ENCODE results near the gene AMH. TPM values are rescaled to one million over a fixed set of nuclear protein-coding genes. Genes with fewer than 3 reads are reported as not detected.

Gene AMH
- total RNA-seq, 1 experiment from 2014 or later, result 42.8 TPM

DNA sequence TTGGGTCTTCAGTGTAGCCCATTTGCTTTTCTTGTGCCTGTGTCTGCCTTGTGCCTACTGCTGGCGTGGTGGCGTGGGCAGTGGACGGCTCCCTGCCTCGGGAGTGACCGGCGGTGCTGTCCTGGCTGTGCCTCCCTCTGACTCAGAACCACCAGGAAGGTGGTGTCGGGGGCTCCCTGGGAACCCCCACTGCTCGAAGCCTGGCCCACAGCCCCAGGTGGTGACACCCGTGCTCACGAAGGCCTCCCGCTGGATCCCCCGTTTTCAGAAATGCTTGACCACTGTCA is 5.1 kb upstream of the AMH start:
- H4K20me1 ChIP-seq (ENCODE audit: insufficient read depth), result peaks cover 29% of the 10 kb centered on the region; the same call in 1 of the 2 replicates
- H3K4me2 ChIP-seq (ENCODE audit: low read length), result no peak overlapping the region
- no peak overlapping the region for H3K9ac ChIP-seq (ENCODE audit: low read length)
- H3K79me2 ChIP-seq (ENCODE audit: insufficient read depth, low read length), result peaks cover 73% of the 10 kb centered on the region
- H3K27me3 ChIP-seq (ENCODE audit: insufficient read depth, low read length), result no peaks in the 10 kb centered on the region
- H2AFZ ChIP-seq (ENCODE audit: low read depth, low read length, poor library complexity, severe bottlenecking), result no peak overlapping the region
- H3K4me3 ChIP-seq (replicated peaks in 1 of 2; ENCODE audit: low read depth in 1 of 2, low read length in 2 of 2), result no peak overlapping the region
- ChIA-PET CTCF (no interaction called here), RAD21 (ENCODE audit: low non-redundant PET in 1 of 2, low total read pairs in 2 of 2, uncharacterized antibody in 2 of 2, unreplicated experiment in 2 of 2) (no interaction called here), POLR2A (no interaction called here)
- intact Hi-C loops (cut with micrococcal nuclease), result loop anchor here (2.0 kb wide), 1 partner anchor 15 kb away; no protein-coding TSS in a partner anchor
- TF ChIP-seq SIN3A (IDR thresholded peaks at IDR 0.05; ENCODE audit: low read depth) (no peak), YY1 (IDR thresholded peaks at IDR 0.05; ENCODE audit: extremely low read depth, insufficient replicate concordance, low read depth, low read length) (no peak), POLR2AphosphoS5 (IDR thresholded peaks at IDR 0.05; ENCODE audit: low read depth, low read length) (no peak), TCF7L2 (IDR thresholded peaks at IDR 0.05; ENCODE audit: borderline replicate concordance, extremely low read depth, insufficient read depth, insufficient read length) (no peak), SRF (IDR thresholded peaks at IDR 0.05; ENCODE audit: low read depth) (no peak), ELF1 (IDR thresholded peaks at IDR 0.05; ENCODE audit: borderline replicate concordance, low read depth) (no peak), ZFX (IDR thresholded peaks at IDR 0.05) (no peak), ZNF274 (IDR thresholded peaks at IDR 0.05; ENCODE audit: low read depth, low read length) (no peak), SP1 (IDR thresholded peaks at IDR 0.05; ENCODE audit: low read depth) (no peak), EZH2 (IDR thresholded peaks at IDR 0.05) (no peak), FOSL1 (IDR thresholded peaks at IDR 0.05; ENCODE audit: low read depth) (no peak), RAD21 (IDR thresholded peaks at IDR 0.05; ENCODE audit: low read depth) (no peak), EGR1 (IDR thresholded peaks at IDR 0.05; ENCODE audit: low read depth) (no peak), EZH2phosphoT487 (IDR thresholded peaks at IDR 0.05; ENCODE audit: borderline replicate concordance) (no peak)
- TF ChIP-seq, protein P1, sequence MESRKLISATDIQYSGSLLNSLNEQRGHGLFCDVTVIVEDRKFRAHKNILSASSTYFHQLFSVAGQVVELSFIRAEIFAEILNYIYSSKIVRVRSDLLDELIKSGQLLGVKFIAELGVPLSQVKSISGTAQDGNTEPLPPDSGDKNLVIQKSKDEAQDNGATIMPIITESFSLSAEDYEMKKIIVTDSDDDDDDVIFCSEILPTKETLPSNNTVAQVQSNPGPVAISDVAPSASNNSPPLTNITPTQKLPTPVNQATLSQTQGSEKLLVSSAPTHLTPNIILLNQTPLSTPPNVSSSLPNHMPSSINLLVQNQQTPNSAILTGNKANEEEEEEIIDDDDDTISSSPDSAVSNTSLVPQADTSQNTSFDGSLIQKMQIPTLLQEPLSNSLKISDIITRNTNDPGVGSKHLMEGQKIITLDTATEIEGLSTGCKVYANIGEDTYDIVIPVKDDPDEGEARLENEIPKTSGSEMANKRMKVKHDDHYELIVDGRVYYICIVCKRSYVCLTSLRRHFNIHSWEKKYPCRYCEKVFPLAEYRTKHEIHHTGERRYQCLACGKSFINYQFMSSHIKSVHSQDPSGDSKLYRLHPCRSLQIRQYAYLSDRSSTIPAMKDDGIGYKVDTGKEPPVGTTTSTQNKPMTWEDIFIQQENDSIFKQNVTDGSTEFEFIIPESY (IDR thresholded peaks at IDR 0.05; ENCODE audit: extremely low read depth, insufficient replicate concordance, low read length), result no peak
- TF ChIP-seq, protein P2, sequence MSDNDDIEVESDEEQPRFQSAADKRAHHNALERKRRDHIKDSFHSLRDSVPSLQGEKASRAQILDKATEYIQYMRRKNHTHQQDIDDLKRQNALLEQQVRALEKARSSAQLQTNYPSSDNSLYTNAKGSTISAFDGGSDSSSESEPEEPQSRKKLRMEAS (IDR thresholded peaks at IDR 0.05), result no peak
- TF ChIP-seq, protein P3, sequence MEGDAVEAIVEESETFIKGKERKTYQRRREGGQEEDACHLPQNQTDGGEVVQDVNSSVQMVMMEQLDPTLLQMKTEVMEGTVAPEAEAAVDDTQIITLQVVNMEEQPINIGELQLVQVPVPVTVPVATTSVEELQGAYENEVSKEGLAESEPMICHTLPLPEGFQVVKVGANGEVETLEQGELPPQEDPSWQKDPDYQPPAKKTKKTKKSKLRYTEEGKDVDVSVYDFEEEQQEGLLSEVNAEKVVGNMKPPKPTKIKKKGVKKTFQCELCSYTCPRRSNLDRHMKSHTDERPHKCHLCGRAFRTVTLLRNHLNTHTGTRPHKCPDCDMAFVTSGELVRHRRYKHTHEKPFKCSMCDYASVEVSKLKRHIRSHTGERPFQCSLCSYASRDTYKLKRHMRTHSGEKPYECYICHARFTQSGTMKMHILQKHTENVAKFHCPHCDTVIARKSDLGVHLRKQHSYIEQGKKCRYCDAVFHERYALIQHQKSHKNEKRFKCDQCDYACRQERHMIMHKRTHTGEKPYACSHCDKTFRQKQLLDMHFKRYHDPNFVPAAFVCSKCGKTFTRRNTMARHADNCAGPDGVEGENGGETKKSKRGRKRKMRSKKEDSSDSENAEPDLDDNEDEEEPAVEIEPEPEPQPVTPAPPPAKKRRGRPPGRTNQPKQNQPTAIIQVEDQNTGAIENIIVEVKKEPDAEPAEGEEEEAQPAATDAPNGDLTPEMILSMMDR (IDR thresholded peaks at IDR 0.05 in 2 of 3, conservative IDR thresholded peaks at IDR 0.05 in 1 of 3; ENCODE audit: borderline replicate concordance in 1 of 3, insufficient read depth in 1 of 3, low read depth in 2 of 3, low read length in 2 of 3), result no peak
- TF ChIP-seq, protein P4, sequence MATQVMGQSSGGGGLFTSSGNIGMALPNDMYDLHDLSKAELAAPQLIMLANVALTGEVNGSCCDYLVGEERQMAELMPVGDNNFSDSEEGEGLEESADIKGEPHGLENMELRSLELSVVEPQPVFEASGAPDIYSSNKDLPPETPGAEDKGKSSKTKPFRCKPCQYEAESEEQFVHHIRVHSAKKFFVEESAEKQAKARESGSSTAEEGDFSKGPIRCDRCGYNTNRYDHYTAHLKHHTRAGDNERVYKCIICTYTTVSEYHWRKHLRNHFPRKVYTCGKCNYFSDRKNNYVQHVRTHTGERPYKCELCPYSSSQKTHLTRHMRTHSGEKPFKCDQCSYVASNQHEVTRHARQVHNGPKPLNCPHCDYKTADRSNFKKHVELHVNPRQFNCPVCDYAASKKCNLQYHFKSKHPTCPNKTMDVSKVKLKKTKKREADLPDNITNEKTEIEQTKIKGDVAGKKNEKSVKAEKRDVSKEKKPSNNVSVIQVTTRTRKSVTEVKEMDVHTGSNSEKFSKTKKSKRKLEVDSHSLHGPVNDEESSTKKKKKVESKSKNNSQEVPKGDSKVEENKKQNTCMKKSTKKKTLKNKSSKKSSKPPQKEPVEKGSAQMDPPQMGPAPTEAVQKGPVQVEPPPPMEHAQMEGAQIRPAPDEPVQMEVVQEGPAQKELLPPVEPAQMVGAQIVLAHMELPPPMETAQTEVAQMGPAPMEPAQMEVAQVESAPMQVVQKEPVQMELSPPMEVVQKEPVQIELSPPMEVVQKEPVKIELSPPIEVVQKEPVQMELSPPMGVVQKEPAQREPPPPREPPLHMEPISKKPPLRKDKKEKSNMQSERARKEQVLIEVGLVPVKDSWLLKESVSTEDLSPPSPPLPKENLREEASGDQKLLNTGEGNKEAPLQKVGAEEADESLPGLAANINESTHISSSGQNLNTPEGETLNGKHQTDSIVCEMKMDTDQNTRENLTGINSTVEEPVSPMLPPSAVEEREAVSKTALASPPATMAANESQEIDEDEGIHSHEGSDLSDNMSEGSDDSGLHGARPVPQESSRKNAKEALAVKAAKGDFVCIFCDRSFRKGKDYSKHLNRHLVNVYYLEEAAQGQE (IDR thresholded peaks at IDR 0.05; ENCODE audit: low read depth), result no peak
- no peak overlapping the region for H3K27ac ChIP-seq (ENCODE audit: low read depth, low read length)
- no peaks in the 10 kb centered on the region for H3K9me3 ChIP-seq (ENCODE audit: control insufficient read depth in 1 of 2, insufficient read depth in 1 of 2, low read depth in 1 of 2, low read length in 2 of 2)
- BruUV-seq (replicated peaks), result no TSS peak
- ATAC-seq (no peak), DNase-seq (ENCODE audit: low read depth, low spot score) (no peak)
- H3K4me1 ChIP-seq (ENCODE audit: control insufficient read depth in 1 of 2, insufficient read depth in 2 of 2, low read length in 2 of 2), result peaks cover 0 to 21% of the 10 kb centered on the region in 2 experiments; a peak in 3 of 4 replicates
- H3K36me3 ChIP-seq (ENCODE audit: control insufficient read depth in 1 of 2, insufficient read depth in 2 of 2, low read length in 2 of 2), result peaks cover 46 to 86% of the 10 kb centered on the region in 2 experiments
- no peaks in the 10 kb centered on the region for H3K9me2 ChIP-seq (ENCODE audit: insufficient read depth)

All from HCT116 (cell line).